Measurements from ENCODE around the gene THRA. TPM values are rescaled to one million over a fixed set of nuclear protein-coding genes. Genes with fewer than 3 reads are reported as not detected.
A peak's percentile ranks its signal among the peaks of the same experiment; 100 is the strongest.

THRA gene
- total RNA-seq, 1 donor from 2014 or later = 15.0 TPM

GRCh38 chr17:40025991-40026815 lies 36.6 kb upstream of the THRA start:
- no peak overlapping the region for H3K4me3 Mint-ChIP-seq
- TF ChIP-seq CTCF (conservative IDR thresholded peaks at IDR 0.05) = no peak
- no peaks in the 10 kb centered on the region for H3K27me3 Mint-ChIP-seq (ENCODE audit: low read depth)
- no peaks in the 10 kb centered on the region for H3K4me1 Mint-ChIP-seq
- H3K9me3 Mint-ChIP-seq = no peaks in the 10 kb centered on the region
- H3K27ac Mint-ChIP-seq (ENCODE audit: unreplicated experiment) = no peak overlapping the region
- DNase-seq (ENCODE audit: low read depth, low spot score) = no peak
- peaks cover 17% of the 10 kb centered on the region for H3K36me3 Mint-ChIP-seq (ENCODE audit: low read depth)

GRCh38 chr17:40026816-40027613 lies 35.8 kb upstream of the THRA start:
- peak; percentile 74 for DNase-seq (ENCODE audit: low read depth, low spot score)
- Mint-ChIP-seq H3K36me3 (ENCODE audit: low read depth) (peaks cover 15% of the 10 kb centered on the region), H3K27ac (ENCODE audit: unreplicated experiment) (no peak overlapping the region), H3K4me3 (no peak overlapping the region), H3K27me3 (ENCODE audit: low read depth) (no peaks in the 10 kb centered on the region), H3K9me3 (no peaks in the 10 kb centered on the region), H3K4me1 (no peaks in the 10 kb centered on the region)
- TF ChIP-seq CTCF (conservative IDR thresholded peaks at IDR 0.05) = peak; percentile 94

- H3K36me3 Mint-ChIP-seq (ENCODE audit: low read depth) = peaks cover 15% of the 10 kb centered on the region
- no peaks in the 10 kb centered on the region for H3K27me3 Mint-ChIP-seq (ENCODE audit: low read depth)
- no peak overlapping the region for H3K4me3 Mint-ChIP-seq
- H3K9me3 Mint-ChIP-seq = no peaks in the 10 kb centered on the region
- DNase-seq (ENCODE audit: low read depth, low spot score) = no peak
- TF ChIP-seq CTCF (conservative IDR thresholded peaks at IDR 0.05) = no peak
- no peaks in the 10 kb centered on the region for H3K4me1 Mint-ChIP-seq
- no peak overlapping the region for H3K27ac Mint-ChIP-seq (ENCODE audit: unreplicated experiment)
Measured at GRCh38 chr17:40027614-40028012, 35.2 kb upstream of the THRA start.

GRCh38 chr17:40028595-40028994 lies 34.2 kb upstream of the THRA start:
- H3K4me1 Mint-ChIP-seq = no peaks in the 10 kb centered on the region
- H3K36me3 Mint-ChIP-seq (ENCODE audit: low read depth) = peaks cover 15% of the 10 kb centered on the region
- TF ChIP-seq CTCF (conservative IDR thresholded peaks at IDR 0.05) = no peak
- no peak overlapping the region for H3K27ac Mint-ChIP-seq (ENCODE audit: unreplicated experiment)
- H3K9me3 Mint-ChIP-seq = no peaks in the 10 kb centered on the region
- no peaks in the 10 kb centered on the region for H3K27me3 Mint-ChIP-seq (ENCODE audit: low read depth)
- H3K4me3 Mint-ChIP-seq = no peak overlapping the region
- no peak for DNase-seq (ENCODE audit: low read depth, low spot score)

GRCh38 chr17:40031706-40032105 lies 31.1 kb upstream of the THRA start:
- H3K4me1 Mint-ChIP-seq = no peaks in the 10 kb centered on the region
- peaks cover 8% of the 10 kb centered on the region for H3K36me3 Mint-ChIP-seq (ENCODE audit: low read depth)
- TF ChIP-seq CTCF (conservative IDR thresholded peaks at IDR 0.05) = no peak
- no peaks in the 10 kb centered on the region for H3K9me3 Mint-ChIP-seq
- no peaks in the 10 kb centered on the region for H3K27me3 Mint-ChIP-seq (ENCODE audit: low read depth)
- DNase-seq (ENCODE audit: low read depth, low spot score) = no peak
- no peak overlapping the region for H3K4me3 Mint-ChIP-seq
- no peak overlapping the region for H3K27ac Mint-ChIP-seq (ENCODE audit: unreplicated experiment)

Measured in neural crest cell (in vitro differentiated cells).